GM21786 (cell line): Measurements from ENCODE around the gene KRT4.

Source experiments
- ATAC-seq: cut with Tn5 transposase; IDR thresholded peaks from one replicate; pipeline ENCODE4 v1.9.1; 2021; ENCODE audit not compliant: unreplicated experiment

KRT4 gene

GRCh38 chr12:52822771-52823510 lies 9.0 kb upstream of the KRT4 start:
- no peak for ATAC-seq

- no peak for ATAC-seq
These were observed 8.1 kb upstream of the KRT4 start for GRCh38 chr12:52821826-52822660.

GRCh38 chr12:52821071-52821730 lies 7.3 kb upstream of the KRT4 start:
- no peak for ATAC-seq

- ATAC-seq = no peak
These were observed 6.6 kb upstream of the KRT4 start for GRCh38 chr12:52820521-52820920.

- ATAC-seq = no peak
These were observed 6.0 kb upstream of the KRT4 start for GRCh38 chr12:52819731-52820510.

- ATAC-seq = no peak
These were observed 5.0 kb upstream of the KRT4 start for GRCh38 chr12:52818887-52819420.

GRCh38 chr12:52818388-52818787 lies 4.5 kb upstream of the KRT4 start:
- ATAC-seq = no peak

- no peak for ATAC-seq
These were observed 3.9 kb upstream of the KRT4 start for GRCh38 chr12:52817699-52818238.

- ATAC-seq = no peak
These were observed 3.2 kb upstream of the KRT4 start for GRCh38 chr12:52817003-52817698.

GRCh38 chr12:52815676-52816588 lies 2.0 kb upstream of the KRT4 start:
- no peak for ATAC-seq

- ATAC-seq = no peak
These were observed 1.2 kb upstream of the KRT4 start for GRCh38 chr12:52815161-52815560.

- ATAC-seq = no peak
These were observed 817 bp upstream of the KRT4 start for GRCh38 chr12:52814710-52815155.

GRCh38 chr12:52813203-52813819 lies 605 bp downstream of the KRT4 start:
- no peak for ATAC-seq

- ATAC-seq = no peak
These were observed 1.2 kb downstream of the KRT4 start for GRCh38 chr12:52812749-52813148.

- ATAC-seq = no peak
These were observed 1.9 kb downstream of the KRT4 start for GRCh38 chr12:52812073-52812400.

GRCh38 chr12:52811191-52812072 lies 2.5 kb downstream of the KRT4 start:
- no peak for ATAC-seq

GRCh38 chr12:52810554-52810953 lies 3.4 kb downstream of the KRT4 start:
- ATAC-seq = no peak
